ELF-1 (cell line): Measurements from ENCODE around the gene DCHS1.

Experiments
- DNase-seq: peaks from one replicate; pipeline ENCODE4 v3.0.0-alpha.2; 2016; ENCODE audit warnings: low read depth, low spot score

Gene DCHS1

GRCh38 chr11:6647836-6648235 lies 7.8 kb downstream of the DCHS1 start:
- no peak for DNase-seq

DNA sequence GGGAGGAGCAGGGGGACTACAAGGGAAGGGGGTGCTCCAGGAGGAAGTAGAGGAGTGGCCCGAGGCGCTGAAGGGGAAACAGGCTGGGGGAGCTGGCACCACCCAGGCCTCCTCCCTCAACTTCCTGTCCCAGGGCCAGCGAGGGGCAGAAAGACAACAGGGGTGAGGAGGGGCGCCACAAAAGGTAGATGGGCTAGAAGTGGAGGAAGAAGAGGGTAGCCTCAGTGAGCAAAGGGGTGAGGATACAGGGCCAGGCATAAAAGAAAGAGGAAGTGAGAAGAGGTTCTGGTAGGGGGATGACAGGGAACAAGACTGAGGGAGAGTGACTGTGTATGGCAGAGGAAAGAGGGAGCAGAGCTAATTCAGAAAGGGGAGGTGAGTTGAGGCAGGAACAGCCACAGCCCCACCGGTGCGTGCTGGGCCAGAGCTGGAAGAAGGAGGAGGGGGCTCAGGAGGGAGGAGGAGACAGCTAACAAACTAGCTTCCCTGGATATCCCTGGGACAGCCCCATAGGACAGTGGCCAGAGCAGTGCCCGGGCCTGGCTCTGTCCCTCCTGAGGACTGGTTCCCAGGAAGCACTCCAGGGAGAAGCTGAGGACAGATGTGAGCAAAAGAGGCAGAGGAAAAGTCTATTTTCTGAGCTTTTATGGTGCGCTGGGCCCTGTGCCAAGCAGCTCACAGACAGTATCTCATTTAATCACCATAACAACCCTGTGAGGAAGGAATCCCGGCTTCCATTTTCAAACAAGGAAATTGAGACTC lies 8.5 kb downstream of the DCHS1 start:
- DNase-seq, result no peak

GRCh38 chr11:6646576-6646917 lies 9.1 kb downstream of the DCHS1 start:
- DNase-seq, result no peak

DNA sequence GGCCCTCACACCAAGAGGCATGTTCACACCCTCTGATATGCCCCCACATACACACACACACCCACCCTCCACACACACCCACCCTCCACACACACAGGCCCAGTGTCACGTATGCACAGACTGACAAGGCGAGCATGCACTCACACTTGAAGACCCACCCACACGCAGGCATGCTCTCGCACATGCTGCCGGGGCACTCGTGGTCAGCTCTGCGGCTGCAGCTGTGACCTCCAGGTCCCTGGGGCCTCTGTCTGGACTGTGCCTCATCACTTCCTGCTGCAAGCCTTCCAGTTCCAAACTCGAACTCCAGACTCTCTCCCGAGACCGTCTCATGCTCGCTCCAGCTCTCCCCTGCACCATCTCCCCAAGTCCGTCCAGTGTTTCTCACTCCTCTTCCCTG lies 9.5 kb downstream of the DCHS1 start:
- no peak for DNase-seq

DNA sequence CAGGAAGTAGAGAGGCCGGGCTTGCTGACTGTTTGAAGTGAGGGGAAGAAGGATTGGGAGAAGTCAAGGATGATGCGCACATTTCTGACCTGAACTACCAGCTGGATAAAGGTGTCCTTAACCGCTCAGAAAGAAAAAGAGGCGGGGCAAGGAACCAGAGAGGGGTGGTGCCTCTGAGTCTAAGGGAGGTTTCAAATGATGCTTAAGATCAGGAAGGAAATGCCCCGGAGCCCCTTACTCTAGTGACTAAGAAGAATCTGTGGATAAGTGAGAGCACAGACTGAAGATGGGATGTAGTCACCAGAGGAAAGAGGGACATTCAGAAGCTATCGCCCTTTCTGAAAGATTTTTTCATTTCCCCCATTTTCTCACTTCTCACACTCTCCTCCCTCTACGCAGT lies 12.7 kb downstream of the DCHS1 start:
- no peak for DNase-seq

- DNase-seq, result no peak
Observed at GRCh38 chr11:6640985-6641701, 14.5 kb downstream of the DCHS1 start.

DNA sequence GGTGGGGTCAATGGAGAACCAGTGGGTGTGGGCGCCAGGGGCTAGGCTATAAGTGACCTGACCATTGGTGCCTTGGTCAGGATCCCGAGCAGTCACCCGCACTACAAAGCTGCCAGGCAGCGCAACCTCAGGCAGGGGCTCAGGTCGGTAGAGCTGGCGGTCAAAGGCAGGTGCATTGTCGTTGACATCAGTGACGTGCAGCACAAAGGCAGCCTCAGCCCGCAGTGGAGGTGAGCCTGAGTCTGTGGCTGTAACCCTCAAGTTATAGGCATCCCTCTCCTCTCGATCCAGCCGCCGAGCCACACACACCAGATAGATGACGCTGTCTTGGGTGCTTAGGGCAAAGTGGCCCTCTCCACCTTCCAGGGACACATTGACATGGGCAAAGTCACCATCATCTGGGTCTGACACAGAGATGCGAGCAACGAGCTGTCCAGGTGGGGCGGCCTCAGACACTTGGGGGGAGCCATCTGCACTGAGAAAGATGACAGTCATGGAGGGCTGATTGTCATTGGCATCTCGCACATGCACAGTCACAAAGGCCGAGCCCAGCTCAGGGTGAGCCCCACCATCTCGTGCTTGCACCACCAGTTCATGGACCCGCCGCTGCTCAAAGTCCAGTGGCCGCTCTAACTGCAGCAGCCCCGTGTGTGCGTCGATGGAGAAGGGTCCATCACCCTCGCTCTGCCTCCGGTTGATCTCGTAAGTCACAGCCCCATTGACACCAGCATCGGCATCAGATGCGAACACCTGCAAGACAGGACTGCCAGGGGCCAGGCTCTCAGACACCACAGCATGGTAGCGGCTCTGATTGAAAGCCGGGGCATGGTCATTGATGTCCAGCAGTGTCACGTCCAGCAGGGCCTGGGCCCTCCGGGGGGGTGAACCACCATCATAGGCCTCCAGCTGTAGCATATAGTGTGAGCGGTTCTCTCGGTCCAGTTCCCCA lies 15.3 kb downstream of the DCHS1 start:
- no peak for DNase-seq

DNA sequence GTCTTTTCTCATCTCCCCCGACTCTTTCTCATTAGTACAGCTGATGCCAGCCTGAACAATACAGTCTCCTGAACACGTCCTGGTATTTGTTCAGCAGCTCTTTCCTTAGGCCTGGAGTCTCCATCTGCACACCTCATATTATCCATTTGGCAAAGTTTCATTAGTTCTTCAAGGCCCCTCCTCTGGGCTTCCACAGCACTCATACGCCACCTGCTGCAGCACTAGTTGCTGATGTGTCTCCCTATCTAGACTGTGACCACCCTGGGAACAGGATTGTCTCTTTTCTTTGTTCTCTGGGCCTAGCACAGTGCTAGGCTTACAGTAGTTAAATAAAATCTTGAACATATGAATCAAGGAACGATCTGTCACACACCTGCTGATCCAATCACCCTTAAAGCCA lies 17.2 kb downstream of the DCHS1 start:
- no peak for DNase-seq

DNA sequence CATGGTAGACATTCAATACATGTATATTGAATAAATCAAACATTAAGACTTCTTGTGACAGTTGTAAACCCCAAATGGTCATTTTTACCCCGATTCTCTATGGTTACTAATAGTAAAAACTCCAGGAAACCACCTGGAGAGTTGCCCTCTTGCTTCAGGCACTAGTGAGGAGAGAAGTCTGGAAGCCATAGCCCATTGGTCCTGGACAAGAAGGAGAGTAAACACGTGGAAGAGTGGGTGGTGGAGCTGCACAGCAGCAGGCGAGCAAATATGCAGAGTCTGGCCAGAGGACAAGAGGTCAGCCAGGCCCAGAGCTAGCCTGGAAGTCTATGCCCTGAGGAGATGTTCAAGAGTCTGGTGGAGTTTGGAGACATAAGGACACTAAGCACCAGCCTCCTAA lies 17.7 kb downstream of the DCHS1 start:
- DNase-seq, result no peak

DNA sequence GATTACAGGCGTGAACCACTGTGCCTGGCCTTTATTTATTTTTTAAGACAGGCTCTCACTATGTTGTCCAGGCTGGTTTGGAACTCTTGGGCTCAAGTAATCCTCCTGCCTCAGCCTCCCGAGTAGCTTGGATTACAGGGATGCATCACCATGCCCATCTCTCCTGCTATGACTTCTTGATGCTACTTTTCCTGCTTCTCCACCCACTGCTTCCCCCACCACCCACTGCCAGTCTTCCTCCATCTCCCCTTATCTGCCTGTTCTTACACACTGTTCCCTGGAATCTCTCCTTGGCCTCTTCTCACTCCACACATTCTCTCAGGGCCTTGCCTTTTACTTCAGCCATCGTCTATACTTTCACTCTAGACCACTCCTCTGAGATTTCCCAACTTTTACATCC lies 19.1 kb downstream of the DCHS1 start:
- DNase-seq, result no peak

DNA sequence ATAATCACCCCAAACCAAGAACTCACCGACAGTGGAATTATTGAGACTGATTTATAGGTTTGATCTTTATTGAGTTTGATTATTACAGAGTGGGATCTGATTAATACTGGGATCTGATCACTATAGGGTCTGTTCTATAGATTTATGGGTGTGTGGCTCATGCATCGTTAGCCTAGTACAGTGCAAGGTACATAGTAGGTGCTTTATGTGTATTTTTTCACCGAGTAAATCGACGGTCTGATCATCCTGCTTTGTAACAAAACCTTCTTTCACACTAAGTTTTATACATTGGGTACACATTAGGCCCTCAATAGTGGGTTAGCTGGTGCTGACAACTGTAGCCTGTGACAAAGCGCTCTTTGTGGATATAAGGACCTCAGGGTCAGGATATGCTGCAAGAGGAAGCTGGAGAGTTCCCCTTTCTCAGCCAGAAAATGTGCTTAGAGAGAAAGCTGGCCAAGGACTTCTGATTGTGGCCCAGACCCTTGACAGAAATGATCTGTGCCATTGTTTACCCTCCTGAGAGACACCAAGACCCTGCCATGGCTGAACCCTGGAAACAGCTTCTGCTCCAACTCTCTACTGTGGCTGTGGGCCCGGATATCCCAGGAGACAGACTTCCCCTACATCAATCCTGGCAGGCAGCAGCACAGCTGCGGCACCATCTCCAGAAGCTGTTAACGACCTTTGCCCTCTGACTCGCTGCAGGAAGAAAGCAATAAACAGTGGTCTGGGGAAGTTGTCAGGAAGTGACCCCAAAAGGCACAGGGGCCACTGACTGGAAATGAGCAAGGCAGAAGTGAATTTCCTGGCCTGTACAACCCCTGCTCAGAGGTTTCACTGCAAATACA lies 20.3 kb downstream of the DCHS1 start:
- peak; percentile 31 for DNase-seq

GRCh38 chr11:6634534-6634933 lies 21.1 kb downstream of the DCHS1 start:
- no peak for DNase-seq

- DNase-seq, result no peak
Observed at GRCh38 chr11:6633422-6634408, 21.9 kb downstream of the DCHS1 start.

- DNase-seq, result no peak
Observed at GRCh38 chr11:6632116-6633073, 23.2 kb downstream of the DCHS1 start.

GRCh38 chr11:6631361-6631890 lies 24.2 kb downstream of the DCHS1 start:
- DNase-seq, result no peak

DNA sequence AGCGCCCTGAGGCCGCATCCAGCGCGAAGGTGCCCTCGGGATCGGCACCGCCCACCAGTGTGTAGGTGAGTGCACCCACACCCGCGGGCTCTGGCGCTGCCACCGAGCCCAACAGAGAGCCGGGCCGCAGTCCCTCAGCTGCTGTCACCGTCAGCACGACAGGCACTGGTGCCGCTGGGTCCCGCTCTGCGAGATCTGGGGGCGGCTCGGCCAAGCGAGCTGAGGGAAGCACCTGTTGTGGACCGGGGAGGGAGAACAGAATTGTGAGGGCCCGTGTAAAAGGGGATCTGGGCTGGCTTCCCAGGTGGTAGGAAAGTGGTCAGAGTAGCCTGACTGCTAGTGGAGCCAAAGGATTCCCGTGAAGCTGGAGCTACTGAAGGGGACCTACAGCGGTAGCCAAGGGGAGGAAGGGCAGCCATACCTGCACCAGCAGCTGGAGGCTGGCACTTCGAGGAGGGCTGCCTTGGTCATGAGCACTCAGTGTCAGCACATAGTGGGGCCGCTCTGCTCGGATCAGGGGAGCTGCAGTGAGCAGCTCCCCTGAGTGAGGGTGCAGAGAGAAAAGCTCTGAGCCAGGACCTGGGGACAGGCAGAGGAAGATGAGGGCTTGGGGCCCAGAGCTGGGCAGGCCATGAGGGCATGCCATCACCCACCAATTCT lies 24.8 kb downstream of the DCHS1 start:
- no peak for DNase-seq

- DNase-seq, result peak; percentile 73
Observed at GRCh38 chr11:6629892-6630631, 25.5 kb downstream of the DCHS1 start.

- no peak for DNase-seq
Observed at GRCh38 chr11:6629573-6629891, 26.1 kb downstream of the DCHS1 start.
